PC-9 (cell line): ENCODE results near the gene WDR59. TPM values are rescaled to one million over a fixed set of nuclear protein-coding genes. Genes with fewer than 3 reads are reported as not detected.

Source experiments
- BruUV-seq: library from RNA; stranded (reverse); fragments of 400-500 nt; replicated peaks from 2 replicates; lab custom pipeline; 2021; lab: Mats Ljungman, UMichigan
- CTCF ChIA-PET: fragments of 300-600 bp; sonication (Branson Sonifier 250); formaldehyde crosslinking; loops from one replicate; lab custom pipeline; 2022; ENCODE audit warnings: antibody characterized with exemption; lab: Charles Lee
- POLR2A ChIA-PET: fragments of 300-600 bp; sonication (Branson Sonifier 250); formaldehyde crosslinking; loops from one replicate; lab custom pipeline; 2022; ENCODE audit warnings: antibody characterized with exemption; ENCODE audit not compliant: unreplicated experiment; lab: Charles Lee
- DNase-seq, 2 experiments: peaks; one replicate each; pipeline versions ENCODE4 v3.0.0 to v3.0.0-alpha.2; 2015 to 2022; ENCODE audit warnings: mixed read lengths in 1 of 2
- H2AFZ ChIP-seq: fragments of 200-600 bp; sonication (generic); 2 replicates; pipeline ENCODE4 v1.8.1; 2017; ENCODE audit warnings: antibody characterized with exemption
- H3F3A ChIP-seq: fragments of 200-600 bp; sonication (generic); 2 replicates; pipeline ENCODE4 v1.8.1; 2017; ENCODE audit warnings: antibody characterized with exemption, mild to moderate bottlenecking, low read depth; ENCODE audit not compliant: insufficient read depth
- H3K27ac ChIP-seq: fragments of 200-600 bp; sonication (generic); 2 replicates; pipeline ENCODE4 v1.6.1; 2016; ENCODE audit warnings: mixed run types
- H3K27me3 ChIP-seq: fragments of 200-600 bp; sonication (generic); 2 replicates; pipeline ENCODE4 v1.6.1; 2016; ENCODE audit warnings: low read depth, mixed run types; ENCODE audit not compliant: insufficient read depth
- H3K36me3 ChIP-seq: fragments of 200-600 bp; sonication (generic); 2 replicates; pipeline ENCODE4 v1.6.1; 2016; ENCODE audit warnings: low read depth, mixed run types
- H3K4me1 ChIP-seq: fragments of 200-600 bp; sonication (generic); replicated peaks from 2 replicates; pipeline ENCODE4 v1.6.1; 2016; ENCODE audit warnings: mixed run types; ENCODE audit not compliant: insufficient read depth
- H3K4me2 ChIP-seq: fragments of 200-600 bp; sonication (generic); 2 replicates; pipeline ENCODE4 v1.6.1; 2017; ENCODE audit warnings: mixed run types
- H3K4me3 ChIP-seq: fragments of 200-600 bp; sonication (generic); 2 replicates; pipeline ENCODE4 v1.6.1; 2016; ENCODE audit warnings: mixed run types
- H3K79me2 ChIP-seq: fragments of 200-600 bp; sonication (generic); 2 replicates; pipeline ENCODE4 v1.6.1; 2017; ENCODE audit warnings: low read depth, mixed run types
- H3K9me2 ChIP-seq: fragments of 200-600 bp; sonication (generic); 2 replicates; pipeline ENCODE4 v1.8.1; 2017; ENCODE audit warnings: mild to moderate bottlenecking; ENCODE audit not compliant: insufficient read depth
- H3K9me3 ChIP-seq: fragments of 200-600 bp; sonication (generic); 2 replicates; pipeline ENCODE4 v1.8.1; 2016; ENCODE audit warnings: low read depth; ENCODE audit not compliant: insufficient read depth
- H4K20me1 ChIP-seq: fragments of 200-600 bp; sonication (generic); 2 replicates; pipeline ENCODE4 v1.8.1; 2017; ENCODE audit not compliant: insufficient read depth
- EZH2 ChIP-seq: fragments of 200-600 bp; sonication (generic); IDR thresholded peaks from 2 replicates; pipeline ENCODE4 v1.8.0; 2017; ENCODE audit warnings: antibody characterized with exemption, low read depth
- intact Hi-C: fragments of 100-400 bp; cut with micrococcal nuclease; formaldehyde crosslinking; loops from one replicate; pipeline ENCODE4 v1.10.0; 2022; ENCODE audit not compliant: unreplicated experiment
- total RNA-seq: library from RNA; stranded (reverse); gene quantifications from 2 replicates; pipeline ENCODE4 v1.2.3, GENCODE V29; 2021
- TF ChIP-seq, protein P1 (sequence below): fragments of 200-600 bp; sonication (generic); conservative IDR thresholded peaks from 2 replicates; pipeline ENCODE4 v1.6.1; 2017; ENCODE audit warnings: mixed run types, antibody characterized with exemption, mild to moderate bottlenecking, moderate library complexity

WDR59 gene
- total RNA-seq, 1 experiment from 2014 or later: 97.1 TPM

DNA sequence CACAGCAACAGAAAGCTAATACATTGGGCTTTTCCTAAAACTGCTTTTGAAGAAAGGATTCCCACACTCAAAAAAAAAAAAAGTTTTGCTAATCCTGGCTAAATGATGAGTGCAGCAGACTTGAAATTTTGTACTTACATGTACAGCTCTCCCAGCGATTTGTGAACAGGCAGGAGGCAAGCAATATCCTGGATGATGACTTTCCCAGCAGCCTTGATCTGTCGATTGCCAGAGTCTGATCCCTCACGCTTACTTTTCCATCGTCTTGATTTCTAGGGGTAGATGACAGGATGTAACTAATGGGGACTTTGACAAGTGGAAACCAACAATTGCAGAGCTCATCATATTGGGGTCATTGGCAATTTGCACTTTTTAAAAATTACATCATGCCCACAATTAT lies 91.4 kb downstream of the WDR59 start:
- no peak for TF ChIP-seq EZH2
- TF ChIP-seq, protein P1, sequence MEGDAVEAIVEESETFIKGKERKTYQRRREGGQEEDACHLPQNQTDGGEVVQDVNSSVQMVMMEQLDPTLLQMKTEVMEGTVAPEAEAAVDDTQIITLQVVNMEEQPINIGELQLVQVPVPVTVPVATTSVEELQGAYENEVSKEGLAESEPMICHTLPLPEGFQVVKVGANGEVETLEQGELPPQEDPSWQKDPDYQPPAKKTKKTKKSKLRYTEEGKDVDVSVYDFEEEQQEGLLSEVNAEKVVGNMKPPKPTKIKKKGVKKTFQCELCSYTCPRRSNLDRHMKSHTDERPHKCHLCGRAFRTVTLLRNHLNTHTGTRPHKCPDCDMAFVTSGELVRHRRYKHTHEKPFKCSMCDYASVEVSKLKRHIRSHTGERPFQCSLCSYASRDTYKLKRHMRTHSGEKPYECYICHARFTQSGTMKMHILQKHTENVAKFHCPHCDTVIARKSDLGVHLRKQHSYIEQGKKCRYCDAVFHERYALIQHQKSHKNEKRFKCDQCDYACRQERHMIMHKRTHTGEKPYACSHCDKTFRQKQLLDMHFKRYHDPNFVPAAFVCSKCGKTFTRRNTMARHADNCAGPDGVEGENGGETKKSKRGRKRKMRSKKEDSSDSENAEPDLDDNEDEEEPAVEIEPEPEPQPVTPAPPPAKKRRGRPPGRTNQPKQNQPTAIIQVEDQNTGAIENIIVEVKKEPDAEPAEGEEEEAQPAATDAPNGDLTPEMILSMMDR: no peak
- H3K4me2 ChIP-seq: no peak overlapping the region
- no TSS peak for BruUV-seq
- peaks cover 52% of the 10 kb centered on the region for H3K36me3 ChIP-seq
- no peak overlapping the region for H3K4me3 ChIP-seq
- H3K4me1 ChIP-seq: 0 out of 2 replicates have a peak, but pooled peaks cover 4% of the 10 kb centered on the region
- H3F3A ChIP-seq: no peaks in the 10 kb centered on the region; the same call in 1 of the 2 replicates
- H3K9me3 ChIP-seq: no peaks in the 10 kb centered on the region
- ChIA-PET CTCF (interaction anchor here (0.6 kb wide), 1 partner anchor 76 kb away, joined by 6 read pairs; no protein-coding TSS in a partner anchor), POLR2A (no interaction called here)
- H3K27ac ChIP-seq: no peak overlapping the region
- DNase-seq: no peak
- H3K9me2 ChIP-seq: no peaks in the 10 kb centered on the region
- no peaks in the 10 kb centered on the region for H4K20me1 ChIP-seq
- no peak overlapping the region for H2AFZ ChIP-seq
- no peaks in the 10 kb centered on the region for H3K79me2 ChIP-seq
- intact Hi-C loops: no loop called here
- no peaks in the 10 kb centered on the region for H3K27me3 ChIP-seq

DNA sequence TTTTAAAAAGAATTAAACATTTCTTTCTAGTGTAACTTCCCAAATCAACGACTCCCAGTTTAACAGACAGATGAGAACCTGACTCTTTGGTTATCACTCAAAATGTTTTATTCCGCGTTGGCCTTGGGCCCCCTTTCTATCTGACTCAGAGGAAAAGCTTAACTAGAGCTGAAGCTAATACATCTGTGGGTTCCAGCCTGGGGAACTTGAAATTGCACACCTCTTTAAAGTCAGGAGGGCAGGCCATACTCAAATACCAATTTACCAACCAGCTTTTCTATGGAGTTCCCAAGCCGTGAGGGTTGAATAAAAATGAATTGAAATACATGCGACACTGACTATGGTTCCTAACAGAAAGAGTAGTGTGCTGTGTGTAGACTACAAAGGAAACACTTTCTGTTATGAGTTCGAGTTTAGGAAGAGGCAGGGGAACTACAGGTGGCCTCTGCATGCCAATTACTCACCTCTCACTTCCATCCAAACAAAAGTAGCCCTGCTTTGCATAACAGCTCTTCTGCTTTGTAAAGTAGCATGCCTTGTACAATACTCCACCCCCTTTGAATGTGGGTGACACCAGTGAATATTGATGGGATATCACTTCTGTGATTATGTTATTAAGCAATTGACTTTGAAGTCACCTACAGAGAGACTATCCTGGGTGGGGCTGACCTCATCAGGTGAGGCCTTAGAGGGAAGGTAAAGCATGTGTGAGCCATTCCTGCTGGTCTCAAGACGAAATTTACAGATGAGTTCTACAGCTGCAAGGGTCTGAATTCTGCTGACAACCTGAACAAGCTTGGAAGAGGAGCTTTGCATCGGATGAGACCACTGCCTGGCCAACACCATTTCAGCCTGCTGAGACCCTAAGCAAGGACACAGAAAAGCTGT lies 92.1 kb downstream of the WDR59 start:
- H3K4me1 ChIP-seq: 0 out of 2 replicates have a peak, but pooled peaks cover 4% of the 10 kb centered on the region

DNA sequence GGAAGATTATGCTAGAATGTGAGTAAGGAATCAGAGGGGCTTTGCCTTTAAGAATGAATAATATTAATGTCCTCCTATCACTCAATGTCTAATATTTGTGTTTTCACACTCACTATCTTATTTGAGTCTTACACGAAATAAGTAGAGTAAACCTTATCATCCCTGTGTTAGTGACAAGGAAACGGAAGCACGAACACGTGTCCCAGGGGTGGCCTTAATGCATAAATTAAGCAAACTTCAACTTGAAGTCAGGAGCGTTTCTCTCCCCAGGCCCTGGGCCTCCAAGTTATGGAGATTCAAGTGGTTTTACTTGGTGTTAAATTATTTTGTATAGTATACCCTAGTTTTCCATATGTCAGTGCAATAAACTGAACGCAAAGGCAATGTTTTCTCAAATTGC lies 96.0 kb downstream of the WDR59 start:
- POLR2A ChIA-PET: no interaction called here
- CTCF ChIA-PET: no interaction called here
- Histone ChIP-seq H3K9me3 (no peaks in the 10 kb centered on the region), H3K9me2 (no peaks in the 10 kb centered on the region), H3K4me3 (no peak overlapping the region), H4K20me1 (no peaks in the 10 kb centered on the region), H3K79me2 (no peaks in the 10 kb centered on the region), H3K27me3 (no peaks in the 10 kb centered on the region), H3K4me2 (no peak overlapping the region), H3K27ac (no peak overlapping the region), H3K4me1 (no peaks in the 10 kb centered on the region), H3K36me3 (peaks cover 56% of the 10 kb centered on the region), H3F3A (no peaks in the 10 kb centered on the region), H2AFZ (no peak overlapping the region)
- intact Hi-C loops: no loop called here
- no TSS peak for BruUV-seq
- no peak for DNase-seq
- TF ChIP-seq, protein P1: no peak
- TF ChIP-seq EZH2: no peak

More for the DNA sequence above, 92.1 kb downstream of the WDR59 start:
- Histone ChIP-seq H3K79me2 (no peaks in the 10 kb centered on the region), H3K9me3 (no peaks in the 10 kb centered on the region), H3F3A (no peaks in the 10 kb centered on the region; the same call in 1 of the 2 replicates), H3K4me2 (no peak overlapping the region), H3K36me3 (peaks cover 57% of the 10 kb centered on the region), H3K4me3 (no peak overlapping the region), H3K27me3 (no peaks in the 10 kb centered on the region), H3K27ac (no peak overlapping the region), H4K20me1 (no peaks in the 10 kb centered on the region), H2AFZ (no peak overlapping the region), H3K9me2 (no peaks in the 10 kb centered on the region)
- ChIA-PET POLR2A (no interaction called here), CTCF (no interaction called here)
- no TSS peak for BruUV-seq
- TF ChIP-seq, protein P1: no peak
- no peak for TF ChIP-seq EZH2
- intact Hi-C loops: no loop called here
- no peak for DNase-seq
